ENCODE measurements around the gene TRIM65. TPM values are rescaled to one million over a fixed set of nuclear protein-coding genes. Genes with fewer than 3 reads are reported as not detected.

TRIM65 gene
- total and polyA plus RNA-seq, 2 of the 13 experiments (the other 11 are each of a cell fraction or from before 2014, with no cell fraction given): 10.3 to 22.4 TPM

- TF ChIP-seq ZMYM2 (CRISPR knock-in tag; IDR thresholded peaks at IDR 0.05) (peak; percentile 74; the same call in 1 of the 2 replicates), MIER3 (CRISPR knock-in tag; IDR thresholded peaks at IDR 0.05; ENCODE audit: borderline replicate concordance) (peak; percentile 95), TRIM24 (CRISPR knock-in tag; IDR thresholded peaks at IDR 0.05) (no peak), BCLAF1 (IDR thresholded peaks at IDR 0.05) (no peak), CREBL2 (CRISPR knock-in tag; IDR thresholded peaks at IDR 0.05; ENCODE audit: borderline replicate concordance) (0 out of 2 replicates have a peak, but pooled peaks have one; percentile 50), XRCC5 (optimal IDR thresholded peaks at IDR 0.05; ENCODE audit: low read length) (peak; percentile 89), NPAS2 (CRISPR knock-in tag; IDR thresholded peaks at IDR 0.05; ENCODE audit: borderline replicate concordance) (no peak), ZSCAN29 (CRISPR knock-in tag; conservative IDR thresholded peaks at IDR 0.05) (peak; percentile 94; the same call in 1 of the 2 replicates), TCF7 (IDR thresholded peaks at IDR 0.05; ENCODE audit: low read depth) (no peak), ETV6 (CRISPR knock-in tag; conservative IDR thresholded peaks at IDR 0.05) (peak; percentile 64; the same call in 1 of the 2 replicates), ZIK1 (CRISPR knock-in tag; IDR thresholded peaks at IDR 0.05; ENCODE audit: borderline replicate concordance, low read depth) (0 out of 2 replicates have a peak, but pooled peaks have one; percentile 35), KDM5A (IDR thresholded peaks at IDR 0.05; ENCODE audit: borderline replicate concordance, low read length) (no peak), ZNF143 (CRISPR knock-in tag; IDR thresholded peaks at IDR 0.05) (peak; percentile 78), KAT2B (IDR thresholded peaks at IDR 0.05; ENCODE audit: borderline replicate concordance, low read depth, low read length) (no peak)
- TF ChIP-seq, protein P1, sequence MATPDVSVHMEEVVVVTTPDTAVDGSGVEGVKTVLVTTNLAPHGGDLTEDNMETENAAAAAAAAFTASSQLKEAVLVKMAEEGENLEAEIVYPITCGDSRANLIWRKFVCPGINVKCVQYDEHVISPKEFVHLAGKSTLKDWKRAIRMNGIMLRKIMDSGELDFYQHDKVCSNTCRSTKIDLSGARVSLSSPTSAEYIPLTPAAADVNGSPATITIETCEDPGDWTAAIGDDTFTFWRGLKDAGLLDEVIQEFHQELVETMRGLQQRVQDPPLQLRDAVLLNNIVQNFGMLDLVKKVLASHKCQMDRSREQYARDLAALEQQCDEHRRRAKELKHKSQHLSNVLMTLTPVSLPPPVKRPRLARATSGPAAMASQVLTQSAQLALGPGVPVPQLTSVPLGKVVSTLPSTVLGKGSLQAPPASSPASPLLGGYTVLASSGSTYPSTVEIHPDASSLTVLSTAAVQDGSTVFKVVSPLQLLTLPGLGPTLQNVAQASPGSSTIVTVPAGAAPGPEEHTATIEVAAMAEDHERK (CRISPR knock-in tag; IDR thresholded peaks at IDR 0.05; ENCODE audit: low read depth): no peak
- TF ChIP-seq, protein P2, sequence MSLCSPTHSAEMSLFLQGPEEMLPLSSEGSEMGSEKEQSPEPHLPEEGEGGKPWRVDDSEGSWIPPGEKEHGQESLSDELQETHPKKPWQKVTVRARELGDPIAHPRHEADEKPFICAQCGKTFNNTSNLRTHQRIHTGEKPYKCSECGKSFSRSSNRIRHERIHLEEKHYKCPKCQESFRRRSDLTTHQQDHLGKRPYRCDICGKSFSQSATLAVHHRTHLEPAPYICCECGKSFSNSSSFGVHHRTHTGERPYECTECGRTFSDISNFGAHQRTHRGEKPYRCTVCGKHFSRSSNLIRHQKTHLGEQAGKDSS (CRISPR knock-in tag; IDR thresholded peaks at IDR 0.05; ENCODE audit: borderline replicate concordance, low read depth): peak; percentile 80; the same call in 1 of the 2 replicates
- TF ChIP-seq, protein P3, sequence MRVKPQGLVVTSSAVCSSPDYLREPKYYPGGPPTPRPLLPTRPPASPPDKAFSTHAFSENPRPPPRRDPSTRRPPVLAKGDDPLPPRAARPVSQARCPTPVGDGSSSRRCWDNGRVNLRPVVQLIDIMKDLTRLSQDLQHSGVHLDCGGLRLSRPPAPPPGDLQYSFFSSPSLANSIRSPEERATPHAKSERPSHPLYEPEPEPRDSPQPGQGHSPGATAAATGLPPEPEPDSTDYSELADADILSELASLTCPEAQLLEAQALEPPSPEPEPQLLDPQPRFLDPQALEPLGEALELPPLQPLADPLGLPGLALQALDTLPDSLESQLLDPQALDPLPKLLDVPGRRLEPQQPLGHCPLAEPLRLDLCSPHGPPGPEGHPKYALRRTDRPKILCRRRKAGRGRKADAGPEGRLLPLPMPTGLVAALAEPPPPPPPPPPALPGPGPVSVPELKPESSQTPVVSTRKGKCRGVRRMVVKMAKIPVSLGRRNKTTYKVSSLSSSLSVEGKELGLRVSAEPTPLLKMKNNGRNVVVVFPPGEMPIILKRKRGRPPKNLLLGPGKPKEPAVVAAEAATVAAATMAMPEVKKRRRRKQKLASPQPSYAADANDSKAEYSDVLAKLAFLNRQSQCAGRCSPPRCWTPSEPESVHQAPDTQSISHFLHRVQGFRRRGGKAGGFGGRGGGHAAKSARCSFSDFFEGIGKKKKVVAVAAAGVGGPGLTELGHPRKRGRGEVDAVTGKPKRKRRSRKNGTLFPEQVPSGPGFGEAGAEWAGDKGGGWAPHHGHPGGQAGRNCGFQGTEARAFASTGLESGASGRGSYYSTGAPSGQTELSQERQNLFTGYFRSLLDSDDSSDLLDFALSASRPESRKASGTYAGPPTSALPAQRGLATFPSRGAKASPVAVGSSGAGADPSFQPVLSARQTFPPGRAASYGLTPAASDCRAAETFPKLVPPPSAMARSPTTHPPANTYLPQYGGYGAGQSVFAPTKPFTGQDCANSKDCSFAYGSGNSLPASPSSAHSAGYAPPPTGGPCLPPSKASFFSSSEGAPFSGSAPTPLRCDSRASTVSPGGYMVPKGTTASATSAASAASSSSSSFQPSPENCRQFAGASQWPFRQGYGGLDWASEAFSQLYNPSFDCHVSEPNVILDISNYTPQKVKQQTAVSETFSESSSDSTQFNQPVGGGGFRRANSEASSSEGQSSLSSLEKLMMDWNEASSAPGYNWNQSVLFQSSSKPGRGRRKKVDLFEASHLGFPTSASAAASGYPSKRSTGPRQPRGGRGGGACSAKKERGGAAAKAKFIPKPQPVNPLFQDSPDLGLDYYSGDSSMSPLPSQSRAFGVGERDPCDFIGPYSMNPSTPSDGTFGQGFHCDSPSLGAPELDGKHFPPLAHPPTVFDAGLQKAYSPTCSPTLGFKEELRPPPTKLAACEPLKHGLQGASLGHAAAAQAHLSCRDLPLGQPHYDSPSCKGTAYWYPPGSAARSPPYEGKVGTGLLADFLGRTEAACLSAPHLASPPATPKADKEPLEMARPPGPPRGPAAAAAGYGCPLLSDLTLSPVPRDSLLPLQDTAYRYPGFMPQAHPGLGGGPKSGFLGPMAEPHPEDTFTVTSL (CRISPR knock-in tag; IDR thresholded peaks at IDR 0.05; ENCODE audit: borderline replicate concordance): peak; percentile 41; the same call in 1 of the 2 replicates
Measured at GRCh38 chr17:75872434-75873351, 24.1 kb downstream of the TRIM65 start (continued).

Measured in HepG2 (cell line).